Kidney epithelial cell (primary cell): ENCODE data around the gene SYT1. TPM values are rescaled to one million over a fixed set of nuclear protein-coding genes. Genes with fewer than 3 reads are reported as not detected.

ENCODE experiments used
- DNase-seq: peaks from one replicate; pipeline ENCODE4 v3.0.0-alpha.2; 2010; ENCODE audit warnings: low read depth
- H3K27me3 ChIP-seq: 2 replicates; pipeline ENCODE4 v1.6.0; 2011; ENCODE audit warnings: low read length; ENCODE audit not compliant: control insufficient read depth, insufficient read depth
- H3K36me3 ChIP-seq: 2 replicates; pipeline ENCODE4 v1.5.1; 2011; ENCODE audit warnings: low read length; ENCODE audit not compliant: control insufficient read depth, insufficient read depth
- H3K4me3 ChIP-seq: 2 replicates; pipeline ENCODE4 v1.5.1; 2011; ENCODE audit warnings: low read depth, mild to moderate bottlenecking, control low read depth, low read length
- total RNA-seq: library from RNA; depleted of rRNA; stranded (reverse); fragments of >200 nt; gene quantifications from 2 replicates; pipeline ENCODE4 v1.2.3, GENCODE V29; 2015
- TF ChIP-seq, protein P1 (sequence below): IDR thresholded peaks from 2 replicates; pipeline ENCODE4 v1.5.1; 2011; ENCODE audit warnings: mild to moderate bottlenecking, moderate library complexity, low read length, control low read depth, inconsistent platforms; ENCODE audit not compliant: insufficient read depth, poor library complexity, severe bottlenecking

SYT1 gene
- total RNA-seq, 1 donor from 2014 or later: 7.4 TPM

DNA sequence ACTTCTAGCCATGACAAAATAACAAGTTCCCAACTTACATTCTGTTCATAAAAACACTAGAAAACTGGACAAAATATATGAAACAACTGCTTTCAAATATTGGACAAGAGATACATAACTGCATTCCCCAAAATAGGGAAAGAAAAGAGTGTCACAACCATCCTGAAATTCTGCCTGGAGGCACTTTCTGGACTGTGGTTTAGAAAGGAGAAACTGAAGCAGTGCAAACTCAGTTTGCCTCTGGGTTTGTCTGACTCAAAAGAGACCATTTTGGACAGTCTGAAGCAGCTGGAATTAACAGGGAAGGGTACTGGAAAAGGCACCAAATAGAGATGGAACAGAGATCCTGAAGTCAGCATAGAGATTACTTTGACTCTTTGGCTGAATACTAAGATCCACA is 11.3 kb upstream of the SYT1 start:
- Histone ChIP-seq H3K4me3 (no peak overlapping the region), H3K27me3 (no peaks in the 10 kb centered on the region), H3K36me3 (no peaks in the 10 kb centered on the region)
- TF ChIP-seq, protein P1, sequence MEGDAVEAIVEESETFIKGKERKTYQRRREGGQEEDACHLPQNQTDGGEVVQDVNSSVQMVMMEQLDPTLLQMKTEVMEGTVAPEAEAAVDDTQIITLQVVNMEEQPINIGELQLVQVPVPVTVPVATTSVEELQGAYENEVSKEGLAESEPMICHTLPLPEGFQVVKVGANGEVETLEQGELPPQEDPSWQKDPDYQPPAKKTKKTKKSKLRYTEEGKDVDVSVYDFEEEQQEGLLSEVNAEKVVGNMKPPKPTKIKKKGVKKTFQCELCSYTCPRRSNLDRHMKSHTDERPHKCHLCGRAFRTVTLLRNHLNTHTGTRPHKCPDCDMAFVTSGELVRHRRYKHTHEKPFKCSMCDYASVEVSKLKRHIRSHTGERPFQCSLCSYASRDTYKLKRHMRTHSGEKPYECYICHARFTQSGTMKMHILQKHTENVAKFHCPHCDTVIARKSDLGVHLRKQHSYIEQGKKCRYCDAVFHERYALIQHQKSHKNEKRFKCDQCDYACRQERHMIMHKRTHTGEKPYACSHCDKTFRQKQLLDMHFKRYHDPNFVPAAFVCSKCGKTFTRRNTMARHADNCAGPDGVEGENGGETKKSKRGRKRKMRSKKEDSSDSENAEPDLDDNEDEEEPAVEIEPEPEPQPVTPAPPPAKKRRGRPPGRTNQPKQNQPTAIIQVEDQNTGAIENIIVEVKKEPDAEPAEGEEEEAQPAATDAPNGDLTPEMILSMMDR: no peak
- DNase-seq: no peak

DNA sequence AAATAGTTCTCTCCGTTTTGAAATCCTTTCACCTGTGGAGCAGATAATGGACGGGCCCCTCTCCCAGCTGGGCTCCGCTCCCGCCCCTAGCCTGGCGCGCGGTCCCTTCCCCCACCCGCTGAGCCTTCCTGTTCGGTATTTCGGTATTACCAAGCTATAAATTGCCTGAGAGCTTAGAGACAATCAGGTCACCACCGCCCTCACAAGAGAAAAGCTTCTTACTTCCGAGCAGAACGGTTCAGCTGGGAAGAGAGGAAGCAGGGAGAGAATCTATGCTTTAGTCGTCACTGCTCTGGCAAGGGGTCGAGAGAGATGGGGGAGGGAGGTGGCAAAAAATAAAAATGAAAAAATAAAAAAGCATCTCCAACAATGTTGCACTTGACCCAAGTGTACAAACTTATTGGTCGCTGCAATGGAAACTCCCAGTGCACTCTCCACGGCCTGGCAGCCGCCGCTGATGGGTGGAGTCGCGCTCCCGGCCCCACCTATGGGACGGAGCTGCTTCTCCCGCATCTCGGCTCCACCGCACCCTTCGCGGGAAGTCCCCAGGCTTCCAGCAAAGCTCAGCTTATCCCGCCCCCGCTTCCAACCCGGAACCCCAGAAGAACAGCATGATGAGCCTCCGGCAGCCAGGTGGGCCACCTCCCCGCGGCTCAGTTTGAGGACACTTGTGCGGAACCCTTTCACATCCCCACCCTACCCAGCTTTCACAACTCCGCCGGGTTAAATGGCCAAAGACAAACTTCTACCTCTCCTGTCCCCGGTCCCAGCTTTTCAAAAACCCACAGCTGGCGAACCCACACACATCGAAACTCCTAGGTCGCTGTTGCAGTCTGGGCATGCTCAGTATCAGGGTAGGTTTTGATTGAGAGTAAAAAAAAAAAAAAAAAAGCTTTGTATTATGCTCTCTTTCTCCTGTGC is 832 bp upstream of the SYT1 start:
- TF ChIP-seq, protein P1: no peak
- Histone ChIP-seq H3K36me3 (no peaks in the 10 kb centered on the region), H3K27me3 (no peaks in the 10 kb centered on the region), H3K4me3 (peak overlapping the region; percentile 60)
- DNase-seq: no peak

DNA sequence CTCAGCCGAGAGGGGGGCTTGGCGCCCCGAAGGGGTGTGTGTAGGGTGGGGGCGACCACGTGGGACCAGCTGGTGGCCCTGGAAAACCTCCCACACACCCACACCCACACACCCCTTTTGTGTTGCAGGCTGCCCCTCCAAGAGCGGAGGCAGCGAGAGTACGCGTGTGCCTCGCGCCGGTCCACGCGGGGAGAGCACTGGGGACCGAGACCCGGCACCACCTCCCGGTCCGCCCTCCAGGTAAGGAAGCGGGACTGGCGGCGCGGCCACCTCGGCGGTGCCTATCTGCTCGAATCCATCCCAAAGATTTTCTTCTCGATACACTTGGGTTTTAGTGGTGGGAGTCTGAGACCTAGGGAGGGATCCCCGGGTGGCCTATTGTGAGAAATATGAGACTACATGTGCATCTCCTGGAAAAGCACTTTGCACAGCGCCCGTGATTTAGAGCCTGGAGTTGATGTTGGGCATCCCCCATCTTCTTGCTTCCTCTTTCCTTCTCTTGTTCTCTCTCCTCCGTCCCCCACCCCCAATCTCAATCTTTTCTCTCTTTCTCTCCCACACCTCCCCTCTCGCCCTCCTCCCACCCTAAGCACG is 393 bp downstream of the SYT1 start:
- H3K36me3 ChIP-seq: no peaks in the 10 kb centered on the region
- H3K27me3 ChIP-seq: no peaks in the 10 kb centered on the region
- no peak for DNase-seq
- TF ChIP-seq, protein P1: no peak
- H3K4me3 ChIP-seq: peak overlapping the region; percentile 60

DNA sequence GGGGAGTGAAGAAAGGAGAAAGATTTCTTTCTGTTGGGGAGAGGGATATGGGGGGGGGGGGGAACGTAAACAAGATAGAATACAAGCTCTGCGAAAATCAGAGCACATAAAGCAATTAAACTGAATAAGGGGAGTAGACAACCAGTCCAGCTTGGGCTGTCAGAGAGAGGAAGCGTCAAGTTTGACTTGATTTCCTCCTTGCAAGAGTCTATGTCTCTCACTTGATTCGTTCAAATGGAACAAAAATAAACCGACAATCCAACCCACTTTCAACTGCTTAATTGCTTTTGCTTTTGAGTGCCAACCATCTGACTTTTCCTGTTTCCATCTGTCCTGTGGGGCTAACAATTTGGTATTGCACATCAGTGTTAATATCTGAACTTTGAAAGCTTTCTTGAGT is 942 bp downstream of the SYT1 start:
- H3K36me3 ChIP-seq: no peaks in the 10 kb centered on the region
- DNase-seq: no peak
- H3K27me3 ChIP-seq: no peaks in the 10 kb centered on the region
- TF ChIP-seq, protein P1: no peak
- peak overlapping the region; percentile 60 for H3K4me3 ChIP-seq

DNA sequence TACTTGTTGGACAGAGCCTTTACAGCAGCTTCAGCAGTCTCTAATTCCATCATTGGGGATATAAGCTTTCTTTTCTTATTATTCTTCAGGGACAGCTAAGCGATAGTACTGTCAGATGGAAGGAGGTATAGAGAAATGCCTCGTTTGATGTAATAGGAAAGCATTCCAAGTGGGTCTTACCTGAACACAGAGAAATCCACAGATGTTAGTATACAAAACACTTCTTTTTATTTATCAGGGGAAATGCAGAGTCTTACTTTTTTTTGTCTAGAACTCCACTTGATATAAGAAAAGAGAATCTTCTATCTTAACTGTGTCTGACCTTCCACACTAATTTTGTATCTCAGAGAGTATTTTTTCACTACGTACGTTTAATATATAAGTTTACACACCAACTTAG is 1.9 kb downstream of the SYT1 start:
- Histone ChIP-seq H3K4me3 (no peak overlapping the region), H3K27me3 (no peaks in the 10 kb centered on the region), H3K36me3 (no peaks in the 10 kb centered on the region)
- no peak for DNase-seq
- TF ChIP-seq, protein P1: no peak

DNA sequence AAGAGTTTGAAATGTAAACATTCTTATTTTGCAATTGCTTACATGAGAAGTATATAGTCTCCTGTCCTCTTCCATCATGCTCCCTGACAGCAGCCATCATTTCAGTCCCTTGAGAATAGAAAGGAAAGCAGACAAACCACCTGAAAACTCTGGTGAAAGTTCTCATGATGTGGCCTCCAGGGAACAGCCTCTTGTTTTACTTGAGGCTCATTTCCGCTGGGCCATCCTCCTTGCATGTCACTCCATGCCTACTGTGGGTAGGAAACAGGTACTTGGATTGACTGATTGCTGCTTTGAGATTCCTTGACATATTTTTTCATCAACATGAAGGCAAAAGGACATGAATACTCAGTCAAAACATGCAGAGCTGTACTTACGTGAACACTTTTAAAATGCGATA is 6.0 kb downstream of the SYT1 start:
- H3K36me3 ChIP-seq: no peaks in the 10 kb centered on the region
- H3K4me3 ChIP-seq: no peak overlapping the region
- TF ChIP-seq, protein P1: no peak
- no peaks in the 10 kb centered on the region for H3K27me3 ChIP-seq
- no peak for DNase-seq
